ENCODE measurements around the gene USP24.
"Not testable (repeated sequence)": the region's sequence is repeated elsewhere in the genome, so short reads cannot be mapped to it uniquely, and the experiment has no call there.

The USP24 gene

DNA sequence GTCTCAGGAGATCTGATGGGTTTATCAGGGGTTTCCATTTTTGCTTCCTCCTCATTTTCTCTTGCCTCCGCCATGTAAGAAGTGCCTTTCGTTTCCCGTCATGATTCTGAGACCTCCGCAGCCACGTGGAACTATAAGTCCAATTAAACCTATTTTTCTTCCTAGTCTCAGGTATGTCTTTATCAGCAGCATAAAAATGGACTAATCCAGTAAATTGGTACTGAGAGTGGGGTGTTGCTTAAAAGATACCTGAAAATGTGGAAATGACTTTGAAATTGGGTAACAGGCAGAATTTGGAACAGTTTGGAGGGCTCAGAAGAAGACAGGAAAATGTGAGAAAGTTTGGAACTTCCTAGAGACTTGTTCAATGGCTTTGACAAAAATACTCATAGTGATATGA is 184.1 kb downstream of the USP24 start:
- DNase-seq: not testable (repeated sequence)

DNA sequence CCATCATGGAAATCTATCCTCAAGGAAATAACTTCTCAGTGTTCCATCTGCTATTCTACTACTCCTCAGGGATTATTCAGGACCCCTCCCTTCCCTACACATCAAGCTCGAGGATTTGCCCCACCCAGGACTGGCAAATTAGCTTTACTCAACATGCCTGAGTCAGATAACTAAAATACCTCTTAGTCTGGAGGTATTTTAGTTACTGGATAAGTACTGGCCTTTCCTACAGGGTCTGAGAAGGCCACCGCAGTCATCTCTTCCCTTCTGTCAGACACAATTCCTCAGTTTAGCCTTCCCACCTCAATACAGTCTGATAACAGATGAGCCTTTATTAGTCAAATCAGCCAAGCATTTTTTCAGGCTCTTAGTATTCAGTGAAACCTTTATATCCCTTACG is 188.5 kb downstream of the USP24 start:
- DNase-seq: not testable (repeated sequence)

DNA sequence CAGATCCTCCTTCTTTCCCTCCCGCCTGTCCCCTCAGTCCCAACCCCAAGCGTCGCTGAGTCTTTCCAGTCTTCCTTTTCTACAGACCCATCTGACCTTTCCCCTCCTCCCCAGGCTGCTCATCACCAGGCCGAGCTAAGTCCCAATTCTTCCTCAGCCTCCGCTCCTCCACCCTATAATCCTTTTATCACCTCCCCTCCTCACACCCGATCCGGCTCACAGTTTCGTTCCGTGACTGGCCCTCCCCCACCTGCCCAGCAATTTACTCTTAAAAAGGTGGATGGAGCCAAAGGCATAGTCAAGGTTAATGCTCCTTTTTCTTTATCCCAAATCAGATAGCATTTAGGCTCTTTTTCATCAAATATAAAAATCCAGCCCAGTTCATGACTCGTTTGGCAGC is 191.0 kb downstream of the USP24 start:
- not testable (repeated sequence) for DNase-seq

DNA sequence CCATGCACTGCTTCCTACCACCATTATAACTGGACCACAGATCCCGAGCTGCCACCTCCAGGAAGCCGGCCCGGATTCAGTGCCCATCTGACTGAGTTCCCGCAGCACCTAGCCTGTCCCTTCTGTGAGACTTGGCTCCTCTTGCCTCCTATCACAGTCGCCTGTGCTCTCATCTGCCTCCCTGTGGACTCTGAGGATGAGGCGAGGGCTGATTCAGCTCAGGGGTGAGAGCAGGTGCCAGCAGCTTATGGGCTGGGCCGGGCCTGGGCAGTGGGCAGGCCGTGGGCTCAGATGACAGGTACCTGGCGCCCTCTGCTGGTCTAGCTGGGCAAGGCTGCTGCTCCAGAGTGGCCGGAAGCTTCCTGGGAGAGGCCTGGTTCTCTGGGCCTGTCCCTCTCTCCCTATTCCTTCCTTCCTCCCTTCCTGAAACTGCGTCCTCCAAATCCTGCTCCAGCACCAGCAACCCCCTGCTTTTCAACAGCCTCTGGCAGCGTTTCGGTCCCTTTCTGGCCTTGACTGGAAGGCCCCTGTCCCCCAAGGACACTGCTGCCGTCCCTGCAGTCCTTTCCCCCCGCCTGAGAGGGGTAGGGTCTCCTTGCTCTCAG is 193.1 kb downstream of the USP24 start:
- peak; percentile 64 for DNase-seq

DNA sequence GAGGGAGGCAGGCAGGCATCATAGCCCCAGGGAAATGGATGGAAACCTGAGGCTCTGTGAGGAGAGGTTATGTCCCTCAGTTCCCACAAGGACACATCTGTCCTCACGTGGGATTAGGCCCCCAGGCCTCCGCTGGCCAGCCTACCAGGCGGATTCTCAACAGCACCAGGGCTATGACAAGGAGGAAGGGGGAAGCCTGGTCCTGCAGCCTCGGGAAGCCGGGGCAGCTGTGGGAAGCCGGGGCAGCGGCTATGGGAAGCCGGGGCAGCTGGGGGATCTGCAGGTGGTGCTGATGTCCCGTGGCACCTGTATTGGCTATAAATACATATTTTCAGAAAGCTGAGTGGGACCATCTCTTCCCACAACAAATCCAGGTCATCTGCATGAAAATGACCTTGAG is 196.8 kb downstream of the USP24 start:
- no peak for DNase-seq

Data from stimulated activated CD4-positive, alpha-beta T cell treated with anti-CD3 and anti-CD28 coated beads, Interleukin-4, amount 100 ng/mL, for 1 hour (primary cell).